Trophoblast cell (in vitro differentiated cells and primary cell): Measurements from ENCODE around the gene HS3ST4.
"Not testable (repeated sequence)": the region's sequence is repeated elsewhere in the genome, so short reads cannot be mapped to it uniquely, and the experiment has no call there.

ENCODE experiments used
- DNase-seq, 2 donors: peaks; one replicate each; pipeline ENCODE4 v3.0.0-alpha.2; 2016
- H2AFZ ChIP-seq: 2 replicates; pipeline ENCODE4 v1.6.1; 2013; ENCODE audit warnings: low read length, moderate library complexity, mild to moderate bottlenecking; ENCODE audit not compliant: insufficient read depth, poor library complexity
- H2AK5ac ChIP-seq: 2 replicates; pipeline ENCODE4 v1.6.1; 2013; ENCODE audit warnings: mild to moderate bottlenecking, low read length
- H2BK120ac ChIP-seq: 2 replicates; pipeline ENCODE4 v1.6.1; 2013; ENCODE audit warnings: low read length, mild to moderate bottlenecking, moderate library complexity; ENCODE audit not compliant: insufficient read depth, poor library complexity
- H2BK12ac ChIP-seq: 2 replicates; pipeline ENCODE4 v1.6.1; 2013; ENCODE audit warnings: mild to moderate bottlenecking, low read length, moderate library complexity
- H2BK5ac ChIP-seq: 2 replicates; pipeline ENCODE4 v1.6.1; 2013; ENCODE audit warnings: low read length, low read depth, moderate library complexity, mild to moderate bottlenecking; ENCODE audit not compliant: poor library complexity
- H3K14ac ChIP-seq: 2 replicates; pipeline ENCODE4 v1.6.1; 2013; ENCODE audit warnings: mild to moderate bottlenecking, low read length
- H3K18ac ChIP-seq: 2 replicates; pipeline ENCODE4 v1.6.1; 2013; ENCODE audit warnings: mild to moderate bottlenecking, low read length
- H3K23ac ChIP-seq: 2 replicates; pipeline ENCODE4 v1.6.1; 2013; ENCODE audit warnings: low read length
- H3K27ac ChIP-seq: 2 replicates; pipeline ENCODE4 v1.5.1; 2013; ENCODE audit warnings: low read depth, mild to moderate bottlenecking, inconsistent platforms, low read length, moderate library complexity
- H3K27me3 ChIP-seq: 2 replicates; pipeline ENCODE4 v1.6.1; 2013; ENCODE audit warnings: inconsistent platforms, mild to moderate bottlenecking, low read length, moderate library complexity; ENCODE audit not compliant: insufficient read depth
- H3K36me3 ChIP-seq, 2 experiments: 1 replicate in 1 of 2; 2 replicates in 1 of 2; pipeline ENCODE4 v1.6.1; 2013; ENCODE audit warnings: low read length in 2 of 2, mild to moderate bottlenecking in 2 of 2, moderate library complexity in 1 of 2; ENCODE audit not compliant: insufficient read depth in 2 of 2, control insufficient read depth in 1 of 2
- H3K4ac ChIP-seq: 2 replicates; pipeline ENCODE4 v1.6.1; 2013; ENCODE audit warnings: low read depth, mild to moderate bottlenecking, low read length, moderate library complexity
- H3K4me1 ChIP-seq, 2 experiments: 1 replicate in 1 of 2; 2 replicates in 1 of 2; pipeline ENCODE4 v1.6.1; 2013; ENCODE audit warnings: low read length in 2 of 2, mild to moderate bottlenecking in 2 of 2, moderate library complexity in 1 of 2; ENCODE audit not compliant: insufficient read depth in 2 of 2, control insufficient read depth in 1 of 2
- H3K4me2 ChIP-seq: 2 replicates; pipeline ENCODE4 v1.6.1; 2013; ENCODE audit warnings: inconsistent platforms, mild to moderate bottlenecking, low read length, moderate library complexity
- H3K4me3 ChIP-seq: 2 replicates; pipeline ENCODE4 v1.5.1; 2013; ENCODE audit warnings: mild to moderate bottlenecking, low read depth, low read length, inconsistent platforms
- H3K79me1 ChIP-seq: one replicate; pipeline ENCODE4 v1.6.1; 2013; ENCODE audit warnings: low read length
- H3K79me2 ChIP-seq: 2 replicates; pipeline ENCODE4 v1.6.1; 2013; ENCODE audit warnings: low read length, mild to moderate bottlenecking; ENCODE audit not compliant: control insufficient read depth, insufficient read depth, poor library complexity
- H3K9ac ChIP-seq: 2 replicates; pipeline ENCODE4 v1.6.1; 2013; ENCODE audit warnings: mild to moderate bottlenecking, low read length
- H3K9me3 ChIP-seq: 2 replicates; pipeline ENCODE4 v1.6.1; 2013; ENCODE audit warnings: low read depth, mild to moderate bottlenecking, control low read depth, inconsistent platforms, low read length; ENCODE audit not compliant: insufficient read depth
- H4K12ac ChIP-seq: 2 replicates; pipeline ENCODE4 v1.6.1; 2013; ENCODE audit warnings: low read depth, mild to moderate bottlenecking, low read length, moderate library complexity
- H4K8ac ChIP-seq: 2 replicates; pipeline ENCODE4 v1.6.1; 2013; ENCODE audit warnings: low read depth, mild to moderate bottlenecking, low read length, moderate library complexity
- H4K91ac ChIP-seq: one replicate; pipeline ENCODE4 v1.6.1; 2013; ENCODE audit warnings: low read depth, mild to moderate bottlenecking, low read length, moderate library complexity
- WGBS: extraction: QIAGEN DNeasy Blood & Tissue Kit; methylation state at CpG from one replicate; pipeline ENCODE4 v1.1.7; 2013; ENCODE audit warnings: missing lambda C conversion rate; ENCODE audit not compliant: insufficient read length, insufficient coverage; ENCODE audit errors: extremely low coverage; 5-methylcytosine and 5-hydroxymethylcytosine counted together

The HS3ST4 gene

GRCh38 chr16:26087091-26087490 is 395.3 kb downstream of the HS3ST4 start:
- no peak overlapping the region for H4K12ac ChIP-seq
- H2BK120ac ChIP-seq = no peak overlapping the region
- no peak overlapping the region for H3K4me3 ChIP-seq
- no peak overlapping the region for H4K91ac ChIP-seq
- H3K9ac ChIP-seq = no peak overlapping the region
- no peak overlapping the region for H3K23ac ChIP-seq
- no peak overlapping the region for H3K27ac ChIP-seq
- H2AK5ac ChIP-seq = no peak overlapping the region
- H3K4me1 ChIP-seq = no peaks in the 10 kb centered on the region
- DNase-seq = no peak
- H4K8ac ChIP-seq = no peak overlapping the region
- no peak overlapping the region for H2AFZ ChIP-seq
- no peak overlapping the region for H3K4me2 ChIP-seq
- no peaks in the 10 kb centered on the region for H3K36me3 ChIP-seq
- H3K18ac ChIP-seq = no peak overlapping the region
- H3K14ac ChIP-seq = no peak overlapping the region
- H3K4ac ChIP-seq = no peak overlapping the region
- no peaks in the 10 kb centered on the region for H3K27me3 ChIP-seq
- no peaks in the 10 kb centered on the region for H3K79me1 ChIP-seq
- H2BK5ac ChIP-seq = no peak overlapping the region
- no peak overlapping the region for H2BK12ac ChIP-seq
- no CpG with 5 or more reads among the region's 2 CpGs for WGBS
- H3K79me2 ChIP-seq = no peaks in the 10 kb centered on the region
- H3K9me3 ChIP-seq = no peaks in the 10 kb centered on the region

- H3K4me2 ChIP-seq = no peak overlapping the region
- H3K23ac ChIP-seq = no peak overlapping the region
- DNase-seq = no peak
- peaks cover 1% of the 10 kb centered on the region for H3K9me3 ChIP-seq
- H3K9ac ChIP-seq = no peak overlapping the region
- H3K27ac ChIP-seq = no peak overlapping the region
- no peak overlapping the region for H3K14ac ChIP-seq
- H4K8ac ChIP-seq = no peak overlapping the region
- H2BK12ac ChIP-seq = no peak overlapping the region
- no peak overlapping the region for H2AK5ac ChIP-seq
- H3K27me3 ChIP-seq = no peaks in the 10 kb centered on the region
- H4K12ac ChIP-seq = no peak overlapping the region
- no peak overlapping the region for H3K4me3 ChIP-seq
- WGBS = no CpG with 5 or more reads among the region's 1 CpG
- no peak overlapping the region for H3K18ac ChIP-seq
- no peak overlapping the region for H2BK5ac ChIP-seq
- H2BK120ac ChIP-seq = no peak overlapping the region
- H4K91ac ChIP-seq = no peak overlapping the region
- no peaks in the 10 kb centered on the region for H3K79me1 ChIP-seq
- H2AFZ ChIP-seq = no peak overlapping the region
- H3K4me1 ChIP-seq = no peaks in the 10 kb centered on the region
- no peaks in the 10 kb centered on the region for H3K36me3 ChIP-seq
- H3K79me2 ChIP-seq = no peaks in the 10 kb centered on the region
- H3K4ac ChIP-seq = no peak overlapping the region
Measured at GRCh38 chr16:26091511-26091910, 399.8 kb downstream of the HS3ST4 start.

GRCh38 chr16:26098206-26098605 is 406.4 kb downstream of the HS3ST4 start:
- not testable (repeated sequence) for H3K18ac ChIP-seq, H3K14ac ChIP-seq, H3K79me1 ChIP-seq, H3K79me2 ChIP-seq, H3K4me2 ChIP-seq, H4K8ac ChIP-seq, H2BK12ac ChIP-seq, H2BK120ac ChIP-seq, H3K23ac ChIP-seq, H4K91ac ChIP-seq, H3K4ac ChIP-seq, H4K12ac ChIP-seq, H2AFZ ChIP-seq, H3K9ac ChIP-seq, H3K4me3 ChIP-seq, H3K36me3 ChIP-seq, H3K4me1 ChIP-seq, H3K27me3 ChIP-seq, H3K27ac ChIP-seq, H2AK5ac ChIP-seq, H3K9me3 ChIP-seq, H2BK5ac ChIP-seq, DNase-seq
- WGBS = no CpG with 5 or more reads among the region's 3 CpGs

GRCh38 chr16:26102369-26102768 is 410.6 kb downstream of the HS3ST4 start:
- Histone ChIP-seq H2BK12ac (no peak overlapping the region), H3K36me3 (no peaks in the 10 kb centered on the region), H3K27ac (no peak overlapping the region), H3K27me3 (no peaks in the 10 kb centered on the region), H2BK5ac (no peak overlapping the region), H2AFZ (no peak overlapping the region), H3K79me1 (no peaks in the 10 kb centered on the region), H3K79me2 (no peaks in the 10 kb centered on the region), H3K23ac (no peak overlapping the region), H3K4ac (no peak overlapping the region), H4K12ac (no peak overlapping the region), H3K4me2 (no peak overlapping the region), H3K4me3 (no peak overlapping the region), H3K4me1 (no peaks in the 10 kb centered on the region), H2BK120ac (no peak overlapping the region), H4K8ac (no peak overlapping the region), H2AK5ac (no peak overlapping the region), H3K14ac (no peak overlapping the region), H3K18ac (no peak overlapping the region), H4K91ac (no peak overlapping the region), H3K9me3 (no peaks in the 10 kb centered on the region), H3K9ac (no peak overlapping the region)
- DNase-seq = no peak
- no CpG with 5 or more reads among the region's 6 CpGs for WGBS
